Spinal cord (tissue), 10 donors: ENCODE results near the gene PHPT1. TPM values are rescaled to one million over a fixed set of nuclear protein-coding genes. Genes with fewer than 3 reads are reported as not detected.
"Not testable (repeated sequence)": the region's sequence is repeated elsewhere in the genome, so short reads cannot be mapped to it uniquely, and the experiment has no call there.

Experiments
- DNase-seq, 6 donors: peaks; one replicate each; pipeline versions ENCODE4 v3.0.0 to v3.0.0-alpha.2; 2013 to 2015; ENCODE audit warnings: low spot score in 6 of 6, low read depth in 4 of 6
- H3K27ac ChIP-seq: one replicate; pipeline ENCODE4 v1.5.1; 2013; ENCODE audit warnings: low read depth, low read length, control low read depth
- H3K27me3 ChIP-seq: one replicate; pipeline ENCODE4 v1.6.1; 2013; ENCODE audit warnings: low read length; ENCODE audit not compliant: control insufficient read depth, insufficient read depth
- H3K36me3 ChIP-seq: one replicate; pipeline ENCODE4 v1.6.1; 2013; ENCODE audit warnings: low read length; ENCODE audit not compliant: control insufficient read depth, insufficient read depth
- H3K4me1 ChIP-seq: one replicate; pipeline ENCODE4 v1.6.1; 2013; ENCODE audit warnings: low read length; ENCODE audit not compliant: control insufficient read depth, insufficient read depth
- H3K4me3 ChIP-seq: one replicate; pipeline ENCODE4 v1.5.1; 2013; ENCODE audit warnings: low read depth, low read length, control low read depth
- H3K9me3 ChIP-seq: one replicate; pipeline ENCODE4 v1.6.1; 2013; ENCODE audit warnings: low read length; ENCODE audit not compliant: control insufficient read depth, insufficient read depth
- WGBS: methylation state at CpG from one replicate; pipeline ENCODE4 v1.1.5; 2013; ENCODE audit warnings: missing lambda C conversion rate; ENCODE audit not compliant: insufficient coverage; 5-methylcytosine and 5-hydroxymethylcytosine counted together
- polyA plus RNA-seq, 2 donors: library from polyadenylated mRNA; unstranded; fragments of 120-200 nt; gene quantifications; one replicate each; pipeline ENCODE4 v1.2.1, GENCODE V29; 2013; ENCODE audit not compliant: insufficient read length in 2 of 2
- total RNA-seq, 2 donors: library from RNA; depleted of rRNA in 1 of 2; stranded (reverse); fragments of 120-200 nt in 1 of 2; fragments of >200 nt in 1 of 2; gene quantifications; one replicate each; pipeline versions ENCODE4 v1.2.3 to v1.2.4, GENCODE V29; 2013 to 2014
- donor health status: healthy.

The PHPT1 gene
- total and polyA plus RNA-seq, 4 donors = 81.6 to 200 (median 187) TPM

DNA sequence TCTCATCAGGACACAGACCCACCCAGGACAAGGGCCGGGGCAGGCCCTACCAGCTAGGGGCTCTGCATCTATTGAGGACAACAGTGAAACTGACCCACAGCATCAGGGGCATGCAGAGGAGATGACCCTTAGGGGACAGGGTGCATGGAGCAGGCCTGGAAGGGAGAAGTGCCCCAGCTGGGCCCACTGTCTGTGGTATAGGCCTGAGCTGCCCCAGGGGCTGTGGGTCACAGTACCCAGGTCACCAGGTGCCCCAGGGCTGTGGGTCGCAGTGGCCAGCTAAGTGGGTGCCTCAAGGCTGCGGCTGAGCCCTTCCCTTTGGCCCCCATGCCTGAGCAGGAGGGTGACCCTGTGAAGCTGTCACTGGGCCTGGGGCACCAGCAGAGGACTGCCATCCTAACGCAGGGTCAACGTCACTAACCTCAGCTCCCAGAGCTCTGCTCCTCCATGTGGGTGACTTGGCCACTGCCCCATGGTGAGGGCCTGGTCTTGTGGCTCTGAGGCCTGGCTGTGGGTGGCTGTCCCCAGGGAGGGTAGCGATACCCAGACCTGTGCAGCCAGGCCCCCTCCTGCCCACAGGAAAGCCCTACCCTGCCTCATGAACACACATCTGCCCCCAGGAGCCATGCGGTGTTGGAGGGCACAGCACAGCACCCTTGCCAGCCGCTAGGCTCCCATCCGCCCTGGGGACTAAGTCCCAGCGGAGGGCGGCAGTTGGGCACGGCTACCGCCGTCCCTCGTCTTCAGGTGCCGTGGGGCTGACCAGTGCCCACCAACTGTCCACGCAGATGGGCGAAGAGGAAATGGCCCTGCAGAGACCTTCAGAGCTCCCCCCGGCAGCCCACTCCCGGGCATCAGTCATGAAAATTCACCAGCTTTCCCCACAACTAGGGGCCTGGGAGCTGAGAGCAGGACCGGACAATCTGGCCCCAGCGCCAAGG is 12.0 kb downstream of the PHPT1 start:
- 96% methylated on average over 21 of the region's 22 CpGs for WGBS
- H3K9me3 ChIP-seq = no peaks in the 10 kb centered on the region
- H3K36me3 ChIP-seq = peaks cover 83% of the 10 kb centered on the region
- peaks cover 26% of the 10 kb centered on the region for H3K4me1 ChIP-seq
- no peak overlapping the region for H3K4me3 ChIP-seq
- peak in 1 of 6 donors; percentile 1 for DNase-seq
- no peak overlapping the region for H3K27ac ChIP-seq
- no peaks in the 10 kb centered on the region for H3K27me3 ChIP-seq

DNA sequence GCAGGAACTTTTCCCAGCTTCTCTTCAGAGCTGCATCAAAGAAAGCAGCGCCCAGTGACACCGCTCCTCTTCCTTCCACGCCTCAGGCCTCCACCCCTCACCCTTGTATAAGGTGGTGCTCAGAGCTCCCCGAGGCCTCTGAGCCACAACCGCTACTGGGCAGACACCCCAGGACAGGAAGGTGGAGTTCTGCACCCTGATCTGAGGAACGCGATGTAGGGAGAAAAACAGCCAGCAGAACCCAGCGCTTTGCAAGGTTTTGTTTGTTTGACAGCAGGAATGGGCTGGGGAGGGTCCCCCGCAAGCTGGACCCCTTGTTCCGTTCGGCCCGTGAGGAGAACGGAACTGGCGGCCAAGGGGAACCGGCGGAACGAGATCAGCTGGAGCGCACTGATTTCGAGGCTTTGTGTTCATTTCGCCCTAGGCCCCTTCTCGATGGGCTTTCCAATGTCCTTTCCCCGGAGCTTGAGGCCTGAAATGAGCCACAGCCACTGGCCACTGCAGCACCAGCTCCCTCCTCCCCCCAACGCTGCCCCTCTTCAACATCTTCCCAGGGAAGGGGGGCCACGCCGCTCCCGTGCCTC is 12.8 kb downstream of the PHPT1 start:
- 85% methylated on average over 24 of the region's 26 CpGs for WGBS
- Histone ChIP-seq H3K4me1 (peaks cover 30% of the 10 kb centered on the region), H3K27me3 (no peaks in the 10 kb centered on the region)

DNA sequence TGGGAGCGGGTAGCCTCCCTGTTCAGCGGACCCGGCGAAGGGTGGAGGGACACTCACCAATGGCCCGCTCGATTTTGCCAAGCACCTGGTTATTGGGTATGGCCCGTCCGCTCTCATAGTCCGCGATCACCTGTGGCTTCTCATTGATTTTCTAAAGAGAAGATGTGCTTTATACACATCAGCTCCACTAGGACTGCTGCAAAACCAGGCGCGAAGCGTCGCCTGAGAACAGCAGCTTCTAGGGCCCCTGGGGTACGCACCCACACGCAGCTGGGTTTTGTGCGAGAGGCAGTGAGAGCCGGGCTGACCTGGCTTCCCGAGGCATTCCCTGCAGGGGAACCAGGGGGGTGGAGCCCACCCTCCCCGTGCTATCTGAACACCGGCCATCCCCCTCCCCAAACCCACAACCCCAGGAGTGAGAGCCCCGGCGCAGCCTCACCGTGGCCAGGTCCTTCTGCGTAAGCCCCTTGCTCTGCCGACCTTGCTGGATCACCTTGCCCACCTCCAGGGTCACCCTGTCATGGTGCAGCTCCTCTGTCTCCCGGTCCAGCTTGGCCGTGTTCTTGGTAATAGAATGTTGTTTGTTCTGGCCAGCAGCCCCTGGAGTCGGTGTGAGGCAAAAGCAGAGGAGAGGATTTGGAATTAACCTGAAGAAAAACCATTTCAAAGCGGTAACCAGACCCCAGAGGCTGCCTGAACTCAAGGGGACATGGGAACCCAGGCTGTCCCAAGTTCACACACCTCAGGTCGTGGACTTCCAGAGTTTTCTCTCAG is 13.8 kb downstream of the PHPT1 start:
- peaks cover 68% of the 10 kb centered on the region for H3K36me3 ChIP-seq
- H3K4me3 ChIP-seq = no peak overlapping the region
- no peaks in the 10 kb centered on the region for H3K9me3 ChIP-seq
- peaks cover 36% of the 10 kb centered on the region for H3K4me1 ChIP-seq
- DNase-seq = no peak
- WGBS = 92% methylated on average over 25 of the region's 31 CpGs
- no peak overlapping the region for H3K27ac ChIP-seq
- H3K27me3 ChIP-seq = no peaks in the 10 kb centered on the region

More for the DNA sequence above, 12.8 kb downstream of the PHPT1 start:
- no peak for DNase-seq
- H3K9me3 ChIP-seq = no peaks in the 10 kb centered on the region
- H3K27ac ChIP-seq = no peak overlapping the region
- peaks cover 76% of the 10 kb centered on the region for H3K36me3 ChIP-seq
- no peak overlapping the region for H3K4me3 ChIP-seq

DNA sequence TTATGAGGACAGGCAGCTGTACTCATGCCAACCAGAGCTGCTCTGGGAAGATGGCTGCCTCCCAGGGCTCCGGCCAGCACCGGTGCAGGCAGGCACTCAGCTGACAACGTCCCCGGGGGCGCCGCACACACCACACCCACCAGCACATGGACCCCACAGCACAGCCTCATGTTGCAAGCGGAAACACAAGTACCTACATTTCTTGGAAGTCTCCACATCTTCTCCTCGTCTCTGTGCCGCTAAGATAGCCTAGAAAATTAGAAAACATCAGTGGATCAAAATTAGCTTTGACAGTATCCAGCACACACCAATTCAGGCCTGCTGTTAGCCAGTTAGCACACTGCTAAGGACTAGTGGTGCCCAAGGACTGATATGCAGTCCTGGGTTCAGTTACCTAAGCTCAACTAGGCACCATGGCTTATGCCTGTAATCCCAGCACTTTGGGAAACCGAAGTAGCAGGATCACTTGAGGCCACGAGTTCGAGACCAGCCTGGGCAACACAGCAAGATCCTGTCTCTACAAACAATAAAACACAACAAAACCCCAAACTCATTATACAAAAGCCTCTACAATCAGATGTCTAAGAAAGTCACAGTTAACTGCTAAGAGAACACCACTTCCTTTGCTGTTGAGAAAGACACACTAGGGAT is 14.5 kb downstream of the PHPT1 start:
- 95% methylated on average over 10 of the region's 12 CpGs for WGBS
- DNase-seq = no peak
- no peak overlapping the region for H3K4me3 ChIP-seq
- H3K27ac ChIP-seq = no peak overlapping the region
- peaks cover 61% of the 10 kb centered on the region for H3K36me3 ChIP-seq
- H3K4me1 ChIP-seq = peaks cover 35% of the 10 kb centered on the region
- no peaks in the 10 kb centered on the region for H3K27me3 ChIP-seq
- H3K9me3 ChIP-seq = no peaks in the 10 kb centered on the region

DNA sequence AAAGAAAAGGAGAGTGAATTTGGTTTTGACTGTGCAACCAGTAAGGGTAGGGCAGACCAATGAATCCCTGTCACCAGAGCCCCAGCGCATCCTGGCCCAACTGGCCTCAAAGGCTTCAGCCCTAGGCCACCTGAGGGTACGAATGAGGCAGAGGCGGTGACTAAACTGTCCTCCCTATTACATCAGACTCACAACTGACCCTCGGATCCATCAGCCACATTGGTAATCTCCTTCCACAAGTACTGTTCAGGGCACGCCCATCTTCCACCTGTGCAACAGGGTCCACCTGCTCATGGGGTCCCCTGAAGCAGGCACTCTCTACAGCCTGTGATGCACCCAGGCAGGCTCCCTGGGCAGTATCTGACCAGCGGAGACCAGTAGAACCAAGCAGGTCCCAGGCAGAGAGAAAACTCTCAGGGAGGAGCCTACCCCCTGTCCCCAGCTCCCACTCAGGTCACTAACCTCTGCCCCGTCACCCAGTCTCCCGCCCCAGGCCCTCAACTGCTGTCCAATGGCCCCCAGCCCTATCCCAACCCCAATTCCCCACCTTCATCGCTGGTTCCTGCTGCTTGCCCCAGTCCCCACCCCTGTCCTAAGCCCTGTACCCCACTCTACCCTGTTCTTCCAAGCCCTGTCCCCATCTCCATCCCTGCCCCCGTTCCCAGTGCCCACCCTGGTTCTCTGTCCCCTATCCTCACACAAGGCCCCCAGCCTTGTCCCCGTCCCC is 16.0 kb downstream of the PHPT1 start:
- Histone ChIP-seq H3K27ac (no peak overlapping the region), H3K36me3 (peaks cover 47% of the 10 kb centered on the region), H3K4me1 (peaks cover 22% of the 10 kb centered on the region), H3K9me3 (no peaks in the 10 kb centered on the region), H3K27me3 (no peaks in the 10 kb centered on the region), H3K4me3 (peak overlapping the region; percentile 66)
- WGBS = 71% methylated on average over 11 of the region's 11 CpGs
- DNase-seq = no peak

DNA sequence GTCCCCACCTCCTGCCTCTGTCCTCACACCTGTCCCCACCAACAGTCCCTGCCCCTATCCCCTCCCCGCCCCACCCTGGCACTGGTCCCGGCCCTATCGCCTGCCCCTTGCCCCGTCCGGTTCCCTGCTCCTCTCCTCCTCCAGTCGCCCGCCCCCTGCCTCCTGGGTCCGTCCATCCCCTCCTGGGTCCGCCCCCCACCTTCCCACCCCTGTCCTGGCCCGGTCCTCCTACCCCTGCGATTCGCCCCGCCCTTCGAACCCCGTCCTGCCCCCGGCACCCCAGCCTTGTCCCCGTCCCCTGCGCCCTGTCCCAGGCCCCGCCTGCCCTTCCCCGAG is 16.5 kb downstream of the PHPT1 start:
- H3K4me3 ChIP-seq = peak overlapping the region; percentile 66
- DNase-seq = no peak
- H3K36me3 ChIP-seq = peaks cover 41% of the 10 kb centered on the region
- H3K27me3 ChIP-seq = no peaks in the 10 kb centered on the region
- no peak overlapping the region for H3K27ac ChIP-seq
- 0% methylated on average over 15 of the region's 20 CpGs for WGBS
- peaks cover 22% of the 10 kb centered on the region for H3K4me1 ChIP-seq
- no peaks in the 10 kb centered on the region for H3K9me3 ChIP-seq

DNA sequence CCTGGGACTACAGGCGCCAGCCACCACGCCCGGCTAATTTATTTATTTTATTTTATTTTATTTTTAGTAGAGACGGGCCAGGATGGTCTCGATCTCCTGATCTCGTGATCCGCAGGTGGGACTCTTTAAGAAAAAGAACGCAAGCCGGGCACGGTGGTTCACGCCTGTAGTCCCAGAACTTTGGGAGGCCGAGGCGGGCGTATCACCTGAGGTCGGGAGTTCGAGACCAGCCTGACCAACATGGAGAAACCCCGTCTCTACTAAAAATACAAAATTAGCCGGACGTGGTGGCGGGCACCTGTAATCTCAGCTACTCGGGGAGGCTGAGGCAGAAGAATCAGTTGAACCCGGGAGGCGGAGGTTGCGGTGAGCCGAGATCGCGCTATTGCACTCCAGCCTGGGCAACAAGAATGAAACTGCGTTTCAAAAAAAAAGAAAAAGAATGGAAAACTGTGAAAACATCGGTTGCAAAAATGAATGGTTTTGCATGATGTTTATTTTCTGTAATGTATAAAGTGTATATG is 17.8 kb downstream of the PHPT1 start:
- WGBS = 93% methylated on average over 20 of the region's 29 CpGs
- peaks cover 22% of the 10 kb centered on the region for H3K4me1 ChIP-seq
- not testable (repeated sequence) for DNase-seq, H3K9me3 ChIP-seq, H3K27me3 ChIP-seq, H3K27ac ChIP-seq
- H3K36me3 ChIP-seq = peaks cover 29% of the 10 kb centered on the region
- peak overlapping the region; percentile 47 for H3K4me3 ChIP-seq

DNA sequence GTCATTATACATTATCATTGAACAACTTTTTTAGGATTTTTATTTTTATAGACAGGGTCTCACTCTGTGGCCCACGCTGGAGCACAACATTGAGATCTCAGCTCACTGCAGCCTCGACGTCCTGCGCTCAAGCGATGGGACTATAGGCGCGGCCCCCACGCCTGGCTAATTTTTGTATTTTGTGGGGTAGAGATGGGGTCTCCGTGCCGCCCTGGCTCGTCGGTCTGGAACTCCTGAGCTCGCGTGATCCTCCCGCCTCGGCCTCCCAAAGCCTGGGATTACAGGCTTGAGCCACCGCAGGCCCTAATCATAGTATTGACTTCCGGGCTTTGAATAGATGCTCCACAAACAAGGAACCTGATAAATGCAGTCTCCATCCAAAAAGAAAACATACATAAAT is 18.3 kb downstream of the PHPT1 start:
- H3K27ac ChIP-seq = no peak overlapping the region
- H3K4me1 ChIP-seq = peaks cover 22% of the 10 kb centered on the region
- no peak overlapping the region for H3K4me3 ChIP-seq
- 98% methylated on average over 14 of the region's 18 CpGs for WGBS
- H3K36me3 ChIP-seq = peaks cover 24% of the 10 kb centered on the region
- no peaks in the 10 kb centered on the region for H3K9me3 ChIP-seq
- DNase-seq = no peak
- no peaks in the 10 kb centered on the region for H3K27me3 ChIP-seq
